NCI-H146 treated with DMSO at 0.1 percent for 48 hours (cell line): ENCODE results near the gene FCRL3.
"Not testable (repeated sequence)": the region's sequence is repeated elsewhere in the genome, so short reads cannot be mapped to it uniquely, and the experiment has no call there.

Experiments
- DNase-seq: peaks from one replicate; lab custom pipeline; 2025; ENCODE audit not compliant: unreplicated experiment; lab: John Stamatoyannopoulos, UW

Gene FCRL3

GRCh38 chr1:157700732-157701131 is at the start of gene FCRL3:
Gene FCRL3 (minus strand): TSS chr1:157700769. CDS start chr1:157700489, 280 bp downstream.
- no peak for DNase-seq

- no peak for DNase-seq
Measured at GRCh38 chr1:157748262-157748817, 47.8 kb upstream of the FCRL3 start.

GRCh38 chr1:157739229-157739901 is 38.8 kb upstream of the FCRL3 start:
- DNase-seq = no peak

GRCh38 chr1:157735991-157736390 is 35.4 kb upstream of the FCRL3 start:
- DNase-seq = not testable (repeated sequence)

GRCh38 chr1:157734321-157734720 is 33.8 kb upstream of the FCRL3 start:
- DNase-seq = no peak

GRCh38 chr1:157732755-157733154 is 32.2 kb upstream of the FCRL3 start:
- DNase-seq = no peak

- DNase-seq = no peak
Measured at GRCh38 chr1:157725221-157725577, 24.6 kb upstream of the FCRL3 start.

GRCh38 chr1:157724537-157725220 is 24.1 kb upstream of the FCRL3 start:
- no peak for DNase-seq

GRCh38 chr1:157723157-157723556 is 22.6 kb upstream of the FCRL3 start:
- no peak for DNase-seq

- DNase-seq = no peak
Measured at GRCh38 chr1:157721985-157722384, 21.4 kb upstream of the FCRL3 start.

- no peak for DNase-seq
Measured at GRCh38 chr1:157715736-157716135, 15.2 kb upstream of the FCRL3 start.

GRCh38 chr1:157711802-157712201 is 11.2 kb upstream of the FCRL3 start:
- no peak for DNase-seq

GRCh38 chr1:157704878-157705277 is 4.3 kb upstream of the FCRL3 start:
- no peak for DNase-seq

GRCh38 chr1:157703981-157704380 is 3.4 kb upstream of the FCRL3 start:
- no peak for DNase-seq

- no peak for DNase-seq
Measured at GRCh38 chr1:157702308-157702825, 1.8 kb upstream of the FCRL3 start.

- DNase-seq = no peak
Measured at GRCh38 chr1:157700305-157700704, 264 bp downstream of the FCRL3 start.

- DNase-seq = no peak
Measured at GRCh38 chr1:157697781-157698569, 2.6 kb downstream of the FCRL3 start.

GRCh38 chr1:157696966-157697628 is 3.5 kb downstream of the FCRL3 start:
- no peak for DNase-seq

GRCh38 chr1:157695417-157695816 is 5.2 kb downstream of the FCRL3 start:
- no peak for DNase-seq

GRCh38 chr1:157691285-157691920 is 9.2 kb downstream of the FCRL3 start:
- DNase-seq = no peak
